Left forelimb (tissue), 1 donor: ENCODE results near the gene TRIM64C.
"Not testable (repeated sequence)": the region's sequence is repeated elsewhere in the genome, so short reads cannot be mapped to it uniquely, and the experiment has no call there.

Experiments used
- DNase-seq: peaks from one replicate; pipeline ENCODE4 v3.0.0-alpha.2; 2018; ENCODE audit warnings: low spot score

TRIM64C gene, protein sequence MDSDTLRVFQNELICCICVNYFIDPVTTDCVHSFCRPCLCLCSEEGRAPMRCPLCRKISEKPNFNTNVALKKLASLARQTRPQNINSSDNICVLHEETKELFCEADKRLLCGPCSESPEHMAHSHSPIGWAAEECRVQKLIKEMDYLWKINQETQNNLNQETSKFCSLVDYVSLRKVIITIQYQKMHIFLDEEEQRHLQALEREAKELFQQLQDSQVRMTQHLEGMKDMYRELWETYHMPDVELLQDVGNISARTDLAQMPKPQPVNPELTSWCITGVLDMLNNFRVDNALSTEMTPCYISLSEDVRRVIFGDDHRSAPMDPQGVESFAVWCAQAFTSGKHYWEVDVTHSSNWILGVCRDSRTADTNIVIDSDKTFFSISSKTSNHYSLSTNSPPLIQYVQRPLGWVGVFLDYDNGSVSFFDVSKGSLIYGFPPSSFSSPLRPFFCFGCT

DNA sequence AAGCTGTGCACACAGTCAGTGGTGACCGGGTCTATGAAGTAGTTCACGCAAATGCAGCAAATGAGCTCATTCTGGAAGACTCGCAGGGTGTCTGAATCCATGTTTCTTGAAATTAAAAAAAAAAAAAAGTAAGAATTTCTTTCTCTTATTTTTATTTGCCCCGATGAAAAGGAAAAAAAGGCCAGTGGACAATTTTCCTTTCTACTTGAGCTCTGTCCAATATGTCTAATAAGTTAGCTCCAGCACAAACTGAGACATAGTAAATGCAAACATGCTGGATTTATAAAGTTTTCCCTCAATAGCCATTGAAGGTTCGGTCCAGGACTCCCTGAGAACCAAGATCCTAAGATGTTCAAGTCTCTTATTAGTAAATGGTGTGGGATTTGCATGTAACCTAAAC is at the start of gene TRIM64C:
TRIM64C (minus strand) TSS at position 101 of the 400 bp plus-strand sequence; CDS start at position 101, 0 bp downstream.
- DNase-seq, result not testable (repeated sequence)

DNA sequence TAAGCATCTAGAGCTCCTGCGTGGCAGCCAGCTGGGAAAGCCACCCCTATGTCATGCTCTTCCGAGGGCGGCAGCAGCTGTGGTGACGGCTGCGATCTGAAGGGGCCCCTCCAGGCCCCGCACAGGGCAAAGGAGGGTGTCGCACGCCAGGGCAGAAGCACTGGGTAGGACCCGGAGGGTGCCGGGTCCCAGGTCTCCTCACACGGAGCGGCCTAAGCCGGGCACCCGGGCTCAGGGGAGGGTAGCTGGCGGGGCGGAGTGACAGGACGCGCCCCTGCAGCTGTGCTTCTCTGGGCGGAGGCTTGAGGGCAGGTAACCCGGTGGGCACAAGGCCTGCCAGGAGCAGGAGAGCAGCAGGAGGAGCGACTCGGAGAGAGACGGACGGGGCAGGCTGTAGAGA is 43.4 kb upstream of the TRIM64C start:
- DNase-seq, result not testable (repeated sequence)

DNA sequence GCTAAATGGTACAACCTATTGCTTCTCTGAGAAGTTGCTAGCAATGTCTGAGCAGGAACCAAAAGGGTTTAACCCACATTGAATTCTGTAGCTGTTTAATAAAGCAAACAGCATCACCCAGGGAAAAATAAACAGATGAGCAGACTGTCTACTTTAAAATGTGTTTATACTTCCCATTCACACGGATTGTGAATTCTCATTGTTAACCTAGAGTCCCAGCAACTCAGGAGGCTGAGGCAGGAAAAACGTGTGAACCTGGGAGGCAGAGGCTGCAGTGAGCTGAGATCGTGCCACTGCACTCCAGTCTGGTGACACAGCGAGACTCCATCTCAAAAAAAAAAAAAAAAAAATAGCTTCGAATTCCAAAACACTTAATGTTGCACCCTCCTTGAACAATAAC is 11.0 kb upstream of the TRIM64C start:
- DNase-seq, result not testable (repeated sequence)

DNA sequence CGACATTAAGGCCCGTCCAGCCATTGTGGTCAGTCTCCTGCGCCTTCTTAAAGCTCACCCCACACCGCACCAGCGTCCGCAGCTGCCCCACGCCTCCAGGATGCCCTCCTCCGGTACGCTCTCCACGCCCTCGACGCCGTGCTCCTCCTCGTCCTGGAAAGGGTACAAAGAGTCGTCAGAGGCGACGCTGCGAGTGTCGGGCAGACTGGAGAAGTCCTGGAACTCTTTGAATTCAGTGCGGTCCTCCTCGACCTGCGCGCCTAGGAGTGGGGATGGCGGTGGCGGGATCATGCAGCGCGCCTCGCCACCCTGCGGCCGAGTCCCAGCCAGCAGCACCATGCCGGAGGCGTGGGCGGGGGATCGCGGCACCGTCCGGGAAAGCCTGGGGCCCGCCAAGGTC is 9.1 kb downstream of the TRIM64C start:
- DNase-seq, result not testable (repeated sequence)

DNA sequence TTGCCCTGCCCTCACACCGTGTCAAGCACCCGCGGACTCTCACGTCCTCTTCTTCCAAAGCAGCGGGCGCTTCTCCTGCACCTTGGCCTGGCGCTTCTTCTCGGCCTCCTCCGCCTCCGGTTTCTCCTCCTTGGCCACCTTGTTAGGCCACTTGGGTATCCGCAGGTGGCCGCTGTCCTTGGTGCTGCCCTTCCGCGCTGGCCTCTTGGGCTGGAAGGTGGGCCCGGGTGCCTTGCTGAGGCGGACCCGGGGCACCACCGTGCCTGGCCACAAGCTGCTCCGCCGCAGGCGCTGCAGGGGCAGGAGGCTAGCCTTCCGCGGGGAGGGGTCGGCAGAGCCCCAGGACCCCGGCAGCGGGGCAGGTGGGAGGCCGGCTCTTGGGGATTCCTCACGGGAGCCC is 10.7 kb downstream of the TRIM64C start:
- DNase-seq, result not testable (repeated sequence)

DNA sequence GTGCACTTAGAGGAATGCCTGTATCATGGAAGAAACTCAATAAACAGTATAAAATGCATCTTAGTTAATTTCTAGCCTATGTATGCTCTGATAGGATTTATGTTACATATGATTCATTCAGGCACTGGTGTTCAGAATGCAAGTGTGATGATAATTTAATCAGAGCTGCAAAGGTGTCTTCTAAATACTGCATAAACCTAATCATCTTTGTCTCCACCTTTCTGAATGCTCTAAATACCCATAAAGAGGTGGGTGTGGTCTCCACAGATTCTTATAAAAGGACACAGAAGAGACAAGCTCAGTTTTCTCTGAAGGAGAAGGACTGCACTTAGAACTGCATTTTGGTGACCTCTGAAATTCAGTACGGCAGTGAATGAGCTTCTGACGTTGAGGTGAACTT is 30.4 kb downstream of the TRIM64C start, which contains the start of gene TRIM49B:
TRIM49B (plus strand) TSS at position 301 of the 400 bp plus-strand sequence. CDS start 2,777 bp downstream, outside the sequence.
- DNase-seq, result not testable (repeated sequence)
